Ascending aorta (tissue), 2 donors: ENCODE measurements around the gene ADAMTS14. TPM values are rescaled to one million over a fixed set of nuclear protein-coding genes. Genes with fewer than 3 reads are reported as not detected.

Experiments
- DNase-seq, 2 donors: peaks; one replicate each; pipeline ENCODE4 v3.0.0-alpha.2; 2019; ENCODE audit warnings: low spot score in 2 of 2
- H3K27ac ChIP-seq, 2 donors: fragments of 200-600 bp; sonication (generic); one replicate each; pipeline ENCODE4 v1.5.1; 2016 to 2017; ENCODE audit warnings: mild to moderate bottlenecking in 1 of 2
- H3K27me3 ChIP-seq: fragments of 200-600 bp; sonication (generic); one replicate; pipeline ENCODE4 v1.5.1; 2017
- H3K36me3 ChIP-seq, 2 donors: fragments of 200-600 bp; sonication (generic); one replicate each; pipeline ENCODE4 v1.5.1; 2016
- H3K4me1 ChIP-seq, 2 donors: fragments of 200-600 bp; sonication (generic); one replicate each; pipeline ENCODE4 v1.5.1; 2016 to 2017; ENCODE audit warnings: mild to moderate bottlenecking in 1 of 2
- H3K4me3 ChIP-seq, 2 donors: fragments of 200-600 bp; sonication (generic); one replicate each; pipeline ENCODE4 v1.5.1; 2016 to 2017; ENCODE audit warnings: mild to moderate bottlenecking in 1 of 2
- H3K9me3 ChIP-seq, 2 donors: fragments of 200-600 bp; sonication (generic); one replicate each; pipeline ENCODE4 v1.5.1; 2016
- CTCF ChIP-seq, 3 experiments: fragments of 200-600 bp in 2 of 3; fragments of 450-650 bp in 1 of 3; sonication (generic) in 2 of 3; IDR thresholded peaks; one replicate each; pipeline ENCODE4 v1.5.1; 2016 to 2019; ENCODE audit warnings: antibody characterized with exemption in 3 of 3, mild to moderate bottlenecking in 1 of 3, moderate library complexity in 1 of 3
- intact Hi-C: fragments of 100-400 bp; cut with DNase I; formaldehyde crosslinking; loops from one replicate; pipeline ENCODE4 v1.15.1; 2023
- total RNA-seq: library from RNA; depleted of rRNA; stranded (reverse); fragments of >200 nt; gene quantifications from one replicate; pipeline ENCODE4 v1.1.0, GENCODE V29; 2016

The ADAMTS14 gene
- total RNA-seq, 1 donor from 2014 or later = 0.32 TPM

GRCh38 chr10:70807556-70807955 lies 135.2 kb downstream of the ADAMTS14 start:
- Histone ChIP-seq H3K4me3 (no peak overlapping the region), H3K36me3 (no peaks in the 10 kb centered on the region), H3K9me3 (no peaks in the 10 kb centered on the region), H3K27ac (no peak overlapping the region), H3K4me1 (no peaks in the 10 kb centered on the region), H3K27me3 (no peaks in the 10 kb centered on the region)
- no peak for DNase-seq
- TF ChIP-seq CTCF (IDR thresholded peaks at IDR 0.05) = no peak
- intact Hi-C loops = no loop called here

- Histone ChIP-seq H3K4me1 (no peaks in the 10 kb centered on the region), H3K27ac (no peak overlapping the region), H3K27me3 (no peaks in the 10 kb centered on the region), H3K4me3 (no peak overlapping the region), H3K9me3 (no peaks in the 10 kb centered on the region), H3K36me3 (no peaks in the 10 kb centered on the region)
- DNase-seq = no peak
- intact Hi-C loops = no loop called here
- TF ChIP-seq CTCF (IDR thresholded peaks at IDR 0.05) = no peak
Observed at GRCh38 chr10:70809011-70809611, 136.8 kb downstream of the ADAMTS14 start.

- no peak for DNase-seq
- Histone ChIP-seq H3K4me3 (no peak overlapping the region), H3K4me1 (no peaks in the 10 kb centered on the region), H3K27ac (no peak overlapping the region), H3K36me3 (no peaks in the 10 kb centered on the region), H3K9me3 (no peaks in the 10 kb centered on the region), H3K27me3 (no peaks in the 10 kb centered on the region)
- intact Hi-C loops = no loop called here
- no peak for TF ChIP-seq CTCF (IDR thresholded peaks at IDR 0.05)
Observed at GRCh38 chr10:70809726-70810125, 137.4 kb downstream of the ADAMTS14 start.

- Histone ChIP-seq H3K27me3 (no peaks in the 10 kb centered on the region), H3K36me3 (no peaks in the 10 kb centered on the region), H3K27ac (no peak overlapping the region), H3K4me1 (no peaks in the 10 kb centered on the region), H3K4me3 (no peak overlapping the region), H3K9me3 (no peaks in the 10 kb centered on the region)
- no peak for TF ChIP-seq CTCF (IDR thresholded peaks at IDR 0.05)
- intact Hi-C loops = no loop called here
- no peak for DNase-seq
Observed at GRCh38 chr10:70810967-70811366, 138.7 kb downstream of the ADAMTS14 start.

- intact Hi-C loops = no loop called here
- DNase-seq = no peak
- Histone ChIP-seq H3K27me3 (no peaks in the 10 kb centered on the region), H3K27ac (no peak overlapping the region), H3K4me3 (no peak overlapping the region), H3K36me3 (no peaks in the 10 kb centered on the region), H3K4me1 (peaks cover 0 to 2% of the 10 kb centered on the region in 2 donors), H3K9me3 (no peaks in the 10 kb centered on the region)
- TF ChIP-seq CTCF (IDR thresholded peaks at IDR 0.05) = no peak
Observed at GRCh38 chr10:70811881-70812280, 139.6 kb downstream of the ADAMTS14 start.

Other genes starting within 250 kb of the ADAMTS14 start
- gene NODAL, start 230.8 kb upstream of the ADAMTS14 start, total RNA-seq = not detected
- gene PALD1, start 193.7 kb upstream of the ADAMTS14 start, total RNA-seq = 21.7 TPM
- 6.2 TPM for gene PRF1, start 69.8 kb upstream of the ADAMTS14 start, total RNA-seq
- gene TBATA, start 112.9 kb downstream of the ADAMTS14 start, total RNA-seq = not detected
- gene SGPL1, start 143.4 kb downstream of the ADAMTS14 start, total RNA-seq = 6.2 TPM
- gene PCBD1, start 216.1 kb downstream of the ADAMTS14 start, total RNA-seq = 45.8 TPM